GM18499 (cell line): ENCODE data around the gene AIF1.

ENCODE experiments used
- ATAC-seq: cut with Tn5 transposase; IDR thresholded peaks from one replicate; pipeline ENCODE4 v1.9.1; 2021; ENCODE audit warnings: moderate number of reproducible peaks; ENCODE audit not compliant: insufficient read depth, unreplicated experiment

Gene AIF1

DNA sequence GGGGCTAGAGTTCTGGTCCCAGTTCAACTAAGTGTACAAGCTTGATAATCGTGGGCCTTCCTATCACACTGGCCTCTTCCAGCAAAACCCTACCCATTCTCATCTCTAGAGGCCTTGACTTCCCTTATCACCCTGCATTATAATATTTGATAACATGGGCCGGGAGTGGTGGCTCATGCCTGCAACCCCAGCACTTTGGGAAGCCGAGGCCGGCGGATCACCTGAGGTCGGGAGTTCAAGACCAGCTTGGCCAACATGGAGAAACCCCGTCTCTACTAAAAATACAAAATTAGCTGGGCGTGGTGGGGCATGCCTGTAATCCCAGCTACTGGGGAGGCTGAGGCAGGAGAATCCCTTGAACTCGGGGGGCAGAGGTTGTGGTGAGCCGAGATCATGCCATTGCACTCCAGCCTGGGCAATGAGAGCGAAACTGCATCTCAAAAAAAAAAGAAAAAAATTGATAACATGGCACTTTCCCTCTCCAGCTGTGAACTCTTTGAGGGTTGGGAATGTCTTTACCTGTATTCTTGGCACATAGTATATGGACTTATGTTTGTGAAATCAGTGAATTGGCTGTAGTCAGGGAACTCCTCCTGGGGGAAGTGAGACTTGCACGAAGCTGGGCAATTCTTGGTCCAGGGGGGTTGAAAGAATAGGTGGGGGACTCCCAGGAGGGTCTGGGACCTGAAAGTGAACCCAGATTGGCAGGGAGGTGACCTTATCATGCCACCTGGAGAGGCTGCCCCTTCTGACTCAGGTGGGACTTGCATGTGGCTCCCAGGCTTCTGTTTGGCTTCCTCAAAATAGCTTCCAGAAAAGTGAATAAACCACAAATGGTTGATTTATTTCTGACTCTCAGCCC lies 46.5 kb downstream of the AIF1 start:
- no peak for ATAC-seq

DNA sequence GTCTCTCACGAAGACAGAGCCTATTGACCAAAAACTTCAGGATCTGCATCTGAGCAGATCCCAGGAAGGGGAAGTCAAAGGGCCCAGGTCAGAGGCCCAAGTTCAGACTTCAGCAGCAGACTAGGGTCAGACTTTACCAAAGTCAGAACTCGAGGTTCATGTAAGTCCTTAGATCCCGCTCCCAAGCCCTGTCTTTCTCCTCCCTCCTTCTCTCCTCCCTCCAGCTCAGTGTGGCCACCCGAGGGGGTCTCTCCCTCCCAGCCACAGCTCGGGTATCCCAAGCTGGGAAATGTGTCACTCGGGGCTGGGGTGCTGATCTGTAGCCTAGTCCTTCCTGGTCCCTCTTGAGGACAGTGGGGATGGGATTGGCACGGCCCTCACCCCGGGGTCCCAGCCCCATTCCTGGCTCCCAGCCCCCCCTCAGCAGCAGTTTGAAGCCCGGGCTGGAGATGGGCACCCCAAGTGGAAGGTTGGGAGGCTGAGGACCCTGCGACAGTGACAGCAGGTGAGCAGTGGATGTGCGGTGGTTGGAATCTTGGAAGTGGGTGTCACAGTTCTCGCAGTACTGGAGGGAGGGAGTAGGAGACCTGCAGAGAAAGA lies 47.2 kb downstream of the AIF1 start:
- ATAC-seq, result no peak

DNA sequence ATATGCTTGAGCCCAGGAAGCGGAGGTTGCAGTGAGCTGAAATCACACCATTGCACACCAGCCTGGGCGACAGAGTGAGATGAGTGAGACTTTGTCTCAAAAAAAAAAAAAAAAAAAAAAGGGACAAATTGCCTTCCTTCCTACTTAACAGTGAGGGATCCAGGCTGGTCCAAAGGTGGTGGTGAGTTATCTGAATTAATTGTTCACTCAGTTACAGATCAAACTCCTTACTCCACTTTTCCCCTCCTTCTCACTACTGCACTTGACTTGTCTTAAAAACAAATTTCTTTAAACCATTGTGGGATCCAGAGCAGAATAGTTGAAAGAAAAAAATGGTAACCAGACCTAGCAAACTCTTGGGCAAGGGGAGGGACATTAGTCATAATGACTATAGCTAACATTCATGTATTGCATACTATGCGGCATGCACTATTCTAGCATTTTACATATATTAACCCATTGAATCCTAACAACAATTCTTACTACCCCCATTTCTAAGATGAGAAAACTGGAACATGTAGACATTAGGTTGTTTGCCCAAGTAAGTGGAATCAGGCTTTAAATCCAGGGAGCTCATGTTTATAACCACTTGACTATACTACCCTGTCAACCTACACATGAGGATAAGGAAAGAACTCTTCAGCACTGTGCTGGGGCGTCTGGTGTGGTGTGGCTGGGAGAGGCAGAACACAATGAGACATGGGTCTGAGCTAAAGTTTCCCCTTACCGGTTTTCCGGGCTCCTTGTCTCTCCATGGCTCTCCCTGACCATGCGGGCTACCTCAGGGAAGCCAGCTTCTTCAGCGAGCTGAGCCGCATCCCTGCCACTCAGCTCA lies 48.3 kb downstream of the AIF1 start:
- no peak for ATAC-seq

DNA sequence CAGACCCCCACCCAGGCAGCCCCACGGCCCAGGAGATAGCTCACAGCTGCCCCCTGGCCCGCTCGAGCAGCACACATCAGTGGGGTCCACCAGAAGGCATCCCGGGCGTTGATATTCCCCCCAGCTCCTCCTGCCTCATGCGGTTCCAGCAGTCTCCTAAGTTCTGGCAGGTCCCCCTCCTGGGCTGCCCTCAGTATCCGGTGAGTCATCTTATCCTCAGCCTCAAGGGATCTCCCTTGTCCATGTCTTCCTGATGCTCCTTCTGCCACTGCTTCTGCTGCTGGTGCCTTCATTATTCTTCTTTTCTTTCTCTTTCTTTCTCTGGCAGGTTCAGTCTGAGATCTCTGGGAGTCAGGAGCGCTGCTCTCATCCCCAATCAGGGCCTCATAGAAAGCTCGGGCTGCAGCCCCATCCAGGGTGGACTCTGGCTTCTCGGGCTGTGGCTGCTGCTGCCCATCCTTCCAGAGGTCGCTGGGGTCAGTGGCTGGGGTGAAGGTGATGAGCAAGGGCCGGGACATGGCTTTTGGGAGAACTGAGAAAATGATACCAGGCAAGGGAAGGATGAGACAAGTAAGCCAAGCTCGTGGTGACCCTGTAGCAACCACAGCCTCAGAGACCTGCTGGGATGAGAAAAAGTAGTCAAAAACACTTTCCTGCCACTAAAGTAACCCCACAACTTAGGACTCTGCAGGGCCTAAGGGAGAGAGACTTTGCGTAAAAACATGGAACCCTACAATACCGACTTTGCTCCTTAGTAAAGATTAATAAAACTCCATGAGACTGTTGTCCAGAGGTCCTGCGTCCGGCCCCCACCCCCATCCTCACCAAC lies 49.1 kb downstream of the AIF1 start:
- no peak for ATAC-seq

DNA sequence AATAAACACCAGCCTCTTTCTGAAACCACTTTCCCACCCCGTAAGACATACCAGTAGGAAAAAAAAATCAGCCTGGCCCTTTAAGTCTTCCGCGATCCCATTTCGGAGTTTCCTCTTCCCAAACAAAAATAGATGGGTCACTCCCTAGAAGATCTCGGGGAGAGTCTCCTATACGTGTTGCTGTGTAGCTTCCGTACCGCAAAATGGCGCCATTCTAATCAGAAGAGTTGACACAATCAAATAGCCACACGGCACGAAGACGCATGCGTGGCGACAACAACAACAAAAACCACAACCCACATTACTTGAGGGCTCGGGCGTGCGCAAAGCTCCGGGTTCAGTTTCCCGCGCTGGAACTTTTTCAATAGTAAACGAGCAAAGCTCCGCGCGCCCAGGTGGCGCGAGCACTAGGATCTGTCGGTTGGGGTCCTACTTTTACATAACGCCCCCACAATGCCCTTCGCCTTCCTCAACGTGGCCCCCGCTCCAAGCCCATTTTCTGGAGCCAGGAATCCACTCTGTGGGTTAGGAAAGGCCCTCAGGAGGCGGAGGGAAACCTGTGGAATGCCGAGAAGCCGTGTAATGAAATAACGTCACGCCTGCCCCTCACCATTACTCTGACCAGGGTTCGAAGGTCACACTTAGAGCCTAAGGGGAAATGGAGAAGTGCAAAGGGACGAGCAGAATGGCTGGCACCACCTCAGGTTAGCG lies 49.9 kb downstream of the AIF1 start, which contains the start of gene GPANK1:
TSS of gene GPANK1 (minus strand) at position 208 of the 711 bp plus-strand sequence. CDS start 519 bp downstream, outside the sequence.
- no peak for ATAC-seq

DNA sequence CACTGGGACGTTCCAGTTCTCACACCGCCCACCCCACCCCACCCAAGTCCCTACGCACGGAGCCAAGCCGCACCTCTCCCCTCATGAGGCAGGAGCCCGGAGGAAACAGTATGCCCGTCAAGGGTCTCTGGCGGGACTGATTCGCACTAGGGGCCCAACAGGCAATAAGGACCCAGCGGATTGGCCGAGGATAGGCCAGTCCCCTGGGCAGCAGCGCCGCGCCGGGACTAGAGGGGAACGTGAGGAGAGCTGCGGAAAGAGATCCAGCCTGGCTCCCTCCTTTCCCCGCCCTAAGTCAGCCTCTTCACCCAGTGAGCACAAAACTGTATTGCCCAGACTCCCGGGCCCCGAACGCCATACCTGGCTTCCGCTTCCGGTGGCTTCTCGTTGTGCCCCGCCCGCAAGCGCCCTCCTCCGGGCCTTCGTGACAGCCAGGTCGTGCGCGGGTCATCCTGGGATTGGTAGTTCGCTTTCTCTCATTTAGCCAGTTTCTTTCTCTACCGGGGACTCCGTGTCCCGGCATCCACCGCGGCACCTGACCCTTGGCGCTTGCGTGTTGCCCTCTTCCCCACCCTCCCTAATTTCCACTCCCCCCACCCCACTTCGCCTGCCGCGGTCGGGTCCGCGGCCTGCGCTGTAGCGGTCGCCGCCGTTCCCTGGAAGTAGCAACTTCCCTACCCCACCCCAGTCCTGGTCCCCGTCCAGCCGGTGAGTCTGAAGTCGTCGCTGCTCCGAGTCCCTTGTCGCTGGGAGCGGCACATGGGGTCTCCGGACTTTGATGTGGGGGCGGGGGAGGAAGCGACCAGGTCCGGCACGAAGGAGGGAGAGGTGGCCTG lies 50.7 kb downstream of the AIF1 start, which contains the start of gene CSNK2B:
TSS of gene CSNK2B (plus strand) at position 580 of the 836 bp plus-strand sequence. CDS start 752 bp downstream, outside the sequence.
- ATAC-seq, result peak; percentile 51

DNA sequence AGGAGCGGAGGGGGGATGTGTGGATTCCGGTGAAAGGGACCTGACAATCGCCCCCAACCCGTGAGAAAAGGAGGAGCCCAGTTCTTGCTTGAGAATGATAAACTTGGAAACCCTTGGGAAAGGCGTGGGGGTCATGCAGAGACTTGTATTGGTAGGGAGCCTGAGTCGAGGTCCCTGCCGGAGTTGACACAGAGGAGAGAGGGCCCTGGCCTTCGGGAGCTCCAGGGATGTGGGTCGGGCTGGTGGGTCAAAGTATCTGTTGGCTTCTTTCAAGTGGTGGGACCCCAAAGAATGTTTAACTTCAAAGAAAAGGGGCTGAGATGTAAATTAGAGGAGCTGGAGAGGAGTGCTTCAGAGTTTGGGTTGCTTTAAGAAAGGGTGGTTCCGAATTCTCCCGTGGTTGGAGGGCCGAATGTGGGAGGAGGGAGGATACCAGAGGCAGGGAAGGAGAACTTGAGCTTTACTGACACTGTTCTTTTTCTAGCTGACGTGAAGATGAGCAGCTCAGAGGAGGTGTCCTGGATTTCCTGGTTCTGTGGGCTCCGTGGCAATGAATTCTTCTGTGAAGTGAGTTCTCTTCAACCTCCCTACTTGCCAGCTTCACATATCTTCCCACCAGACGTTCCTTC lies 51.4 kb downstream of the AIF1 start:
- ATAC-seq, result no peak
